Prostate gland (tissue), 2 donors: ENCODE measurements around the gene WDFY4. TPM values are rescaled to one million over a fixed set of nuclear protein-coding genes. Genes with fewer than 3 reads are reported as not detected.

Source experiments
- DNase-seq: peaks from one replicate; pipeline ENCODE4 v3.0.0-alpha.2; 2019; ENCODE audit warnings: low spot score
- H3K27ac ChIP-seq, 2 donors: fragments of 200-600 bp; sonication (generic); 2 replicates each; pipeline ENCODE4 v1.5.1; 2017 to 2019
- H3K27me3 ChIP-seq: fragments of 200-600 bp; sonication (generic); replicated peaks from 2 replicates; pipeline ENCODE4 v1.5.1; 2019; ENCODE audit not compliant: insufficient read depth
- H3K36me3 ChIP-seq, 2 donors: fragments of 200-600 bp; sonication (generic); 1 replicate in 1 of 2; 2 replicates in 1 of 2; pipeline versions ENCODE4 v1.5.1 to v1.8.1; 2017 to 2019
- H3K4me1 ChIP-seq: fragments of 200-600 bp; sonication (generic); replicated peaks from 2 replicates; pipeline ENCODE4 v1.5.1; 2019
- H3K4me3 ChIP-seq, 2 donors: fragments of 200-600 bp; sonication (generic); 2 replicates each; pipeline ENCODE4 v1.5.1; 2017 to 2019
- H3K9me3 ChIP-seq: fragments of 200-600 bp; sonication (generic); 2 replicates; pipeline ENCODE4 v1.5.1; 2017
- POLR2A ChIP-seq: fragments of 450-650 bp; IDR thresholded peaks from one replicate; pipeline ENCODE4 v1.6.1; 2016; ENCODE audit warnings: antibody characterized with exemption, mild to moderate bottlenecking
- POLR2AphosphoS5 ChIP-seq: sonication (generic); formaldehyde crosslinking; IDR thresholded peaks from one replicate; pipeline ENCODE4 v1.6.1; 2017; ENCODE audit warnings: antibody characterized with exemption
- WGBS: methylation state at CpG from one replicate; pipeline ENCODE4 v1.1.5; 2018; 5-methylcytosine and 5-hydroxymethylcytosine counted together
- intact Hi-C: fragments of 100-400 bp; cut with DNase I; formaldehyde crosslinking; loops from one replicate; pipeline ENCODE4 v1.14.2; 2022
- total RNA-seq, 2 donors: library from RNA; depleted of rRNA; stranded (reverse); fragments of >200 nt; gene quantifications; one replicate each; pipeline ENCODE4 v1.1.0, GENCODE V29; 2016
- TF ChIP-seq, protein P1 (sequence below), 4 experiments: fragments of 200-600 bp in 2 of 4; fragments of 450-650 bp in 2 of 4; sonication (generic) in 2 of 4; IDR thresholded peaks; 1 replicate in 3 of 4; 2 replicates in 1 of 4; pipeline ENCODE4 v1.5.1; 2016 to 2019; ENCODE audit warnings: antibody characterized with exemption in 4 of 4, mild to moderate bottlenecking in 2 of 4, moderate library complexity in 2 of 4

WDFY4 gene
- total RNA-seq, 2 donors from 2014 or later: 0.59 to 5.7 TPM

DNA sequence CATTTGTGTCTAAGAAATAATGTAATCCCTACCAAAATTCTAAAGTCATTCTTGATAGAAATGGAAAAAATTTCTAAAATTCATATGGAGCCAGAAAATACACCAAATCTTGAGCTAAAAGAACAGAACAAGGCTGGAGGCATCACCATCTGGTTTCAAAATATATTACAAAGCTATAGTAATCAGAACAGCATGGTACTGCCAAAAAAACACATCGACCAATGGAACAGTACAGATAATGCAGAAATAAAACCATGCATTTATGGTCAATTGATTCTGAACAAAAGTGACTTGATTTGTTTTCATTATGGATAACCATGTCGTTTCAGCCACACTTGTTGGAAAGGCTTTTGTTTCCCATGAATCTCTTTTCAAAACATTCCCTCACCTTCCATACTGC, 7.0 kb upstream of the WDFY4 start:
- no peak for TF ChIP-seq POLR2AphosphoS5
- TF ChIP-seq, protein P1, sequence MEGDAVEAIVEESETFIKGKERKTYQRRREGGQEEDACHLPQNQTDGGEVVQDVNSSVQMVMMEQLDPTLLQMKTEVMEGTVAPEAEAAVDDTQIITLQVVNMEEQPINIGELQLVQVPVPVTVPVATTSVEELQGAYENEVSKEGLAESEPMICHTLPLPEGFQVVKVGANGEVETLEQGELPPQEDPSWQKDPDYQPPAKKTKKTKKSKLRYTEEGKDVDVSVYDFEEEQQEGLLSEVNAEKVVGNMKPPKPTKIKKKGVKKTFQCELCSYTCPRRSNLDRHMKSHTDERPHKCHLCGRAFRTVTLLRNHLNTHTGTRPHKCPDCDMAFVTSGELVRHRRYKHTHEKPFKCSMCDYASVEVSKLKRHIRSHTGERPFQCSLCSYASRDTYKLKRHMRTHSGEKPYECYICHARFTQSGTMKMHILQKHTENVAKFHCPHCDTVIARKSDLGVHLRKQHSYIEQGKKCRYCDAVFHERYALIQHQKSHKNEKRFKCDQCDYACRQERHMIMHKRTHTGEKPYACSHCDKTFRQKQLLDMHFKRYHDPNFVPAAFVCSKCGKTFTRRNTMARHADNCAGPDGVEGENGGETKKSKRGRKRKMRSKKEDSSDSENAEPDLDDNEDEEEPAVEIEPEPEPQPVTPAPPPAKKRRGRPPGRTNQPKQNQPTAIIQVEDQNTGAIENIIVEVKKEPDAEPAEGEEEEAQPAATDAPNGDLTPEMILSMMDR (IDR thresholded peaks at IDR 0.05): no peak
- no peak for TF ChIP-seq POLR2A
- H3K27me3 ChIP-seq: no peaks in the 10 kb centered on the region
- no peak overlapping the region for H3K27ac ChIP-seq
- 88% methylated on average over 2 of the region's 2 CpGs for WGBS
- H3K4me1 ChIP-seq: no peaks in the 10 kb centered on the region
- no peaks in the 10 kb centered on the region for H3K9me3 ChIP-seq
- H3K4me3 ChIP-seq: no peak overlapping the region
- intact Hi-C loops: no loop called here
- no peak for DNase-seq
- H3K36me3 ChIP-seq: no peaks in the 10 kb centered on the region

GRCh38 chr10:48678041-48678440, 6.6 kb upstream of the WDFY4 start:
- 78% methylated on average over 1 of the region's 1 CpG for whole genome bisulfite sequencing
- intact Hi-C loops: no loop called here
- Histone ChIP-seq H3K4me1 (no peaks in the 10 kb centered on the region), H3K9me3 (no peaks in the 10 kb centered on the region), H3K36me3 (no peaks in the 10 kb centered on the region), H3K27ac (no peak overlapping the region), H3K27me3 (no peaks in the 10 kb centered on the region), H3K4me3 (no peak overlapping the region)
- TF ChIP-seq, protein P1 (IDR thresholded peaks at IDR 0.05): no peak
- TF ChIP-seq POLR2AphosphoS5 (no peak), POLR2A (no peak)
- DNase-seq: no peak

DNA sequence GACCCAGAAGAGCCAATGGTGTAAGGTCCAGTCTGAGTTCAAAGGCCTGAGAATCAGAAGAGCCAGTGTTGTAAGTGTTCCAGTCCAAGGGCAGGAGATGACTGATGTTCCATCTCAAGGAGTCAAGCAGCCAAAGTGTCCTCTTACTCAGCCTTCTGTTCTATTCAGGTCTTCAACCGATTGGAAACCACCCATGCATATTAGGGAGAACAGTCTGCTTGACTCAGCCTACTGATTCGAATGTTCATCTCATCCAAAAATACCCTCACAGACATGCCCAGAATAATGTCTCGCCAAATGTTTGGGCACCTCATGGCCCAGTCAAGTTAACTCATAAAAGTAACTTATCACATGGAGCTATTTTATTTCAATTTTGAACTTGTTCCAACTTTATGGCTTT, 2.9 kb upstream of the WDFY4 start:
- Histone ChIP-seq H3K4me3 (no peak overlapping the region), H3K9me3 (no peaks in the 10 kb centered on the region), H3K27me3 (no peaks in the 10 kb centered on the region), H3K36me3 (no peaks in the 10 kb centered on the region), H3K27ac (no peak overlapping the region), H3K4me1 (no peaks in the 10 kb centered on the region)
- intact Hi-C loops: no loop called here
- TF ChIP-seq, protein P1 (IDR thresholded peaks at IDR 0.05): no peak
- TF ChIP-seq POLR2AphosphoS5 (no peak), POLR2A (no peak)
- DNase-seq: no peak
- 84% methylated on average over 3 of the region's 3 CpGs for WGBS

GRCh38 chr10:48682265-48682664, 2.4 kb upstream of the WDFY4 start:
- 85% methylated on average over 3 of the region's 3 CpGs for WGBS
- Histone ChIP-seq H3K36me3 (no peaks in the 10 kb centered on the region), H3K4me1 (no peaks in the 10 kb centered on the region), H3K27me3 (no peaks in the 10 kb centered on the region), H3K4me3 (no peak overlapping the region), H3K9me3 (no peaks in the 10 kb centered on the region), H3K27ac (no peak overlapping the region)
- intact Hi-C loops: no loop called here
- no peak for TF ChIP-seq POLR2A
- no peak for TF ChIP-seq POLR2AphosphoS5
- TF ChIP-seq, protein P1 (IDR thresholded peaks at IDR 0.05): no peak
- DNase-seq: no peak

GRCh38 chr10:48683424-48683823, 1.2 kb upstream of the WDFY4 start:
- Histone ChIP-seq H3K4me1 (no peaks in the 10 kb centered on the region), H3K27ac (no peak overlapping the region), H3K9me3 (no peaks in the 10 kb centered on the region), H3K27me3 (no peaks in the 10 kb centered on the region), H3K4me3 (no peak overlapping the region), H3K36me3 (no peaks in the 10 kb centered on the region)
- TF ChIP-seq, protein P1 (IDR thresholded peaks at IDR 0.05): no peak
- TF ChIP-seq POLR2A: no peak
- TF ChIP-seq POLR2AphosphoS5: no peak
- DNase-seq: no peak
- WGBS: 85% methylated on average over 6 of the region's 6 CpGs
- intact Hi-C loops: no loop called here
